Gastroesophageal sphincter (tissue), 4 donors: ENCODE measurements around the gene B4GALT5. TPM values are rescaled to one million over a fixed set of nuclear protein-coding genes. Genes with fewer than 3 reads are reported as not detected.
A peak's percentile ranks its signal among the peaks of the same experiment; 100 is the strongest.

ENCODE experiments used
- ATAC-seq: fragments of 150-250 bp; one replicate; pipeline ENCODE4 v1.9.1; 2016; ENCODE audit warnings: mild to moderate bottlenecking, moderate library complexity
- H3K27ac ChIP-seq, 4 donors: fragments of 200-600 bp; sonication (generic) in 3 of 4; 1 replicate in 3 of 4; 2 replicates in 1 of 4; pipeline ENCODE4 v1.5.1; 2016 to 2019
- H3K27me3 ChIP-seq: fragments of 200-600 bp; sonication (generic); one replicate; pipeline ENCODE4 v1.5.1; 2019
- H3K36me3 ChIP-seq, 2 donors: fragments of 200-600 bp; sonication (generic); one replicate each; pipeline ENCODE4 v1.5.1; 2019; ENCODE audit warnings: control low read depth in 1 of 2
- H3K4me1 ChIP-seq, 3 donors: fragments of 200-600 bp; sonication (generic); 1 replicate in 2 of 3; 2 replicates in 1 of 3; pipeline ENCODE4 v1.5.1; 2016 to 2019; ENCODE audit warnings: control low read depth in 2 of 3
- H3K4me3 ChIP-seq, 2 donors: fragments of 200-600 bp; sonication (generic); one replicate each; pipeline ENCODE4 v1.5.1; 2019; ENCODE audit warnings: mild to moderate bottlenecking in 1 of 2, moderate library complexity in 1 of 2
- H3K9me3 ChIP-seq, 3 donors: fragments of 200-600 bp; sonication (generic); one replicate each; pipeline ENCODE4 v1.5.1; 2017 to 2019; ENCODE audit warnings: control low read depth in 2 of 3
- CTCF ChIP-seq, 4 experiments: fragments of 200-600 bp in 2 of 4; fragments of 450-650 bp in 2 of 4; sonication (generic) in 1 of 4; IDR thresholded peaks; one replicate each; pipeline ENCODE4 v1.5.1; 2017 to 2019; ENCODE audit warnings: antibody characterized with exemption in 4 of 4, mild to moderate bottlenecking in 2 of 4, moderate library complexity in 2 of 4
- EP300 ChIP-seq: sonication (generic); formaldehyde crosslinking; IDR thresholded peaks from one replicate; pipeline ENCODE4 v1.6.1; 2017; ENCODE audit warnings: antibody characterized with exemption, mild to moderate bottlenecking
- POLR2A ChIP-seq, 2 donors: fragments of 450-650 bp; IDR thresholded peaks; one replicate each; pipeline ENCODE4 v1.6.1; 2017; ENCODE audit warnings: antibody characterized with exemption in 2 of 2, mild to moderate bottlenecking in 2 of 2, moderate library complexity in 1 of 2
- POLR2AphosphoS5 ChIP-seq: sonication (generic); formaldehyde crosslinking; IDR thresholded peaks from one replicate; pipeline ENCODE4 v1.6.1; 2017; ENCODE audit warnings: antibody characterized with exemption
- WGBS, 2 donors: methylation state at CpG; one replicate each; pipeline ENCODE4 v1.1.5; 2018; ENCODE audit warnings: low coverage in 1 of 2; 5-methylcytosine and 5-hydroxymethylcytosine counted together
- total RNA-seq, 4 donors: library from RNA; depleted of rRNA; stranded (reverse); fragments of >200 nt; gene quantifications; one replicate each; pipeline ENCODE4 v1.1.0, GENCODE V29; 2016

B4GALT5 gene
- total RNA-seq, 4 donors from 2014 or later: 20.2 to 35.6 (median 28.8) TPM

GRCh38 chr20:49747707-49748524, 34.2 kb upstream of the B4GALT5 start:
- peak; percentile 85 for TF ChIP-seq POLR2AphosphoS5
- TF ChIP-seq EP300: no peak
- TF ChIP-seq POLR2A (IDR thresholded peaks at IDR 0.05): no peak
- TF ChIP-seq CTCF (IDR thresholded peaks at IDR 0.05): no peak
- Histone ChIP-seq H3K4me3 (no peak overlapping the region), H3K4me1 (peaks cover 2 to 28% (median 10%) of the 10 kb centered on the region in 3 donors), H3K36me3 (no peaks in the 10 kb centered on the region), H3K27ac (peak overlapping the region; percentile 55 to 82 (median 74)), H3K27me3 (no peaks in the 10 kb centered on the region), H3K9me3 (no peaks in the 10 kb centered on the region)
- ATAC-seq: peak; percentile 95
- WGBS, 2 donors: 12 to 43% methylated on average over 4 to 7 of the region's 10 CpGs

DNA sequence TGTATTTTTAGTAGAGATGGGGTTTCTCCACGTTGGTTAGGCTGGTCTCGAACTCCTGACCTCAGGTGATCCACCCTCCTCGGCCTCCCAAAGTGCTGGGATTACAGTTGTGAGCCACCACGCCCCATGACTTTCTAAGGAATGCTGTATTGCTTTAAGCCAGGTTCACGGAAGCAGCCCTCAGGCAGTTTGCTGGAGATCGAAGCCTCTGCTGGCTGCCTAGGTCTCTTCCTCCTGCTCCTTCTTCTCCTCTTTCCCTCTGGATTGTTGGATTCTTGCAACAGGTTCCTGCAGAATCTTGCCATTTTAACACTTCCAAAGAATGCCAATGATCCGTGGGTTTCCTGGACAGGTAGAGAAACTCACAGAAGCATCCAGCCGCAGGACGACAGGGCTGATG, 29.3 kb upstream of the B4GALT5 start:
- WGBS, 2 donors: 78 to 79% methylated on average over 5 to 9 of the region's 9 CpGs
- H3K9me3 ChIP-seq: no peaks in the 10 kb centered on the region
- H3K36me3 ChIP-seq: no peaks in the 10 kb centered on the region
- no peak overlapping the region for H3K4me3 ChIP-seq
- no peak for ATAC-seq
- no peaks in the 10 kb centered on the region for H3K27me3 ChIP-seq
- H3K4me1 ChIP-seq: peaks cover 0 to 6% (median 6%) of the 10 kb centered on the region in 3 donors
- H3K27ac ChIP-seq: no peak overlapping the region
- TF ChIP-seq EP300: no peak
- no peak for TF ChIP-seq CTCF (IDR thresholded peaks at IDR 0.05)
- no peak for TF ChIP-seq POLR2A (IDR thresholded peaks at IDR 0.05)
- TF ChIP-seq POLR2AphosphoS5: no peak

GRCh38 chr20:49741977-49742376, 28.3 kb upstream of the B4GALT5 start:
- WGBS, 2 donors: 81 to 87% methylated on average over 5 of the region's 8 CpGs
- no peak overlapping the region for H3K27ac ChIP-seq
- H3K4me1 ChIP-seq: no peaks in the 10 kb centered on the region
- H3K4me3 ChIP-seq: no peak overlapping the region
- H3K27me3 ChIP-seq: no peaks in the 10 kb centered on the region
- H3K9me3 ChIP-seq: no peaks in the 10 kb centered on the region
- no peak for TF ChIP-seq EP300
- TF ChIP-seq CTCF (IDR thresholded peaks at IDR 0.05): no peak
- no peak for TF ChIP-seq POLR2A (IDR thresholded peaks at IDR 0.05)
- TF ChIP-seq POLR2AphosphoS5: no peak
- ATAC-seq: no peak
- H3K36me3 ChIP-seq: no peaks in the 10 kb centered on the region

- no peaks in the 10 kb centered on the region for H3K36me3 ChIP-seq
- TF ChIP-seq EP300 (no peak), POLR2A (IDR thresholded peaks at IDR 0.05) (no peak), CTCF (IDR thresholded peaks at IDR 0.05) (no peak), POLR2AphosphoS5 (no peak)
- WGBS, 2 donors: 69 to 85% methylated on average over 2 to 3 of the region's 5 CpGs
- no peak overlapping the region for H3K4me3 ChIP-seq
- no peak overlapping the region for H3K27ac ChIP-seq
- no peaks in the 10 kb centered on the region for H3K9me3 ChIP-seq
- no peak for ATAC-seq
- H3K4me1 ChIP-seq: no peaks in the 10 kb centered on the region
- no peaks in the 10 kb centered on the region for H3K27me3 ChIP-seq
Measured at GRCh38 chr20:49740807-49741206, 27.1 kb upstream of the B4GALT5 start.

DNA sequence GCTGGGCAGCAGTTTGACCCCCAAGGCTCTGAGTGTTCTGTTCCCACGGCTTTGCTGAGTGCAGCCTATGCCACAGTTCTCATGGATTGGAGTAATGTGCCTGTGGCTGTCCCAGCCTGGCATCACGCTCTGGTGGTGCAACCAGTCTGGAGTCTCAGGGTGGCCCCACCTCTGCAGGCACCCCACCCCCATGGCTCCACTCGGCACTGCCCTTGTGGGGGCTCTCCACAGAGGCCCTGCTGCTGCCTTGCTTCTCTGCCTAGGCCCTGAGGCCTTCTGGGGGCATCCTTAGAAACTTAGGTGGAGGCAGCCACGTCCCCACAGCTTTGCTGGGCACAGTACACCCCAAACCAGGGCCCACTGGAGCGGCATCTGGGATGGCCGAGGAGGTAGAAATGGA, 25.4 kb upstream of the B4GALT5 start:
- TF ChIP-seq POLR2A (IDR thresholded peaks at IDR 0.05) (no peak), EP300 (no peak), POLR2AphosphoS5 (no peak), CTCF (IDR thresholded peaks at IDR 0.05) (no peak)
- no peak overlapping the region for H3K4me3 ChIP-seq
- no peaks in the 10 kb centered on the region for H3K27me3 ChIP-seq
- H3K9me3 ChIP-seq: no peaks in the 10 kb centered on the region
- no peak overlapping the region for H3K27ac ChIP-seq
- WGBS, 2 donors: 60% methylated on average over 2 of the region's 6 CpGs; no CpG with 5 or more reads in 1 of the 2 donors
- ATAC-seq: no peak
- H3K36me3 ChIP-seq: no peaks in the 10 kb centered on the region
- H3K4me1 ChIP-seq: no peaks in the 10 kb centered on the region
